Activated T-cell treated with anti-CD3 and anti-CD28 coated beads for 1 hour (primary cell): ENCODE data around the gene PRKG1.

Source experiments
- DNase-seq: peaks from one replicate; pipeline ENCODE4 v3.0.0-alpha.2; 2020; ENCODE audit warnings: low read depth

Gene PRKG1

GRCh38 chr10:51076299-51076841, 2.1 kb downstream of the PRKG1 start:
- no peak for DNase-seq

- DNase-seq: no peak
Observed at GRCh38 chr10:51077074-51077473, 2.8 kb downstream of the PRKG1 start.

DNA sequence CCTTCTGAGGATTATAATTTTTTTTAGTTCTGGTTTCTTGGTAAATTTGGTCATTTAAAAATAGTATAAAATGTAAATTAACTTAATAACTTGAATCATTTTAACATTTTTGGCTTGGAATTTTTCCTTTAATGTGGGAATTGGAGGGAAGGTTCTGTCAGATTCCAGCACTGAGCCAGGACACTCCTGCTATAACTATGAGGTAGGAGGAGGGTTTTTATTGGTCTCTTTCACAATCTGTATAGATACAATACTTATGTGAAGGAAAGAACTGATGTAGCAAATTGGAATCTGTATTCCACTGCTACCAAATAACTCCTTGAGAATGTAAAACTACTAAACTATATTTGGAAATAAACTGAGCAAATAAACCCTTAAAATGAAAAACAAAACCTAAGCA, 3.2 kb downstream of the PRKG1 start:
- DNase-seq: no peak

GRCh38 chr10:51079331-51079730, 5.0 kb downstream of the PRKG1 start:
- no peak for DNase-seq

- DNase-seq: no peak
Observed at GRCh38 chr10:51079766-51080165, 5.5 kb downstream of the PRKG1 start.

- no peak for DNase-seq
Observed at GRCh38 chr10:51080311-51081006, 6.2 kb downstream of the PRKG1 start.

DNA sequence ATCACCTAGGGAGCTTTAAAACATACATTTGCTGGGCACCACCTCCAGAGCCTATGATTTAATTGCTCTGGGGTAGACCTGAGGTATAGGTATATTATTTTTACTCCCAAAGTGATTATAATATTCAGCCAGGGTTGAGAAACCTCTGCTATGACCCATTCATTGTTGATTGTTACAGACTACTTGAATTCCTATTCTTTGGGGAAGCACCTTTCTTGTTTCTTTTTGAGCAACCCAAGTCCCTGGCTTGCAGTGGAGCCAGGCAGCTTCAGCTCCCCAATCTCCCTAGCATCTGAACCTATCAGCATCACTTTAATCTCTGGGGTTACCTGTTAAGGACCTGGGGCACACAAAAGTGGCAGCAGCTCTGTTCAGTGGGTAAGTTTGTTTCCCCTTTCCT, 8.6 kb downstream of the PRKG1 start:
- DNase-seq: no peak

DNA sequence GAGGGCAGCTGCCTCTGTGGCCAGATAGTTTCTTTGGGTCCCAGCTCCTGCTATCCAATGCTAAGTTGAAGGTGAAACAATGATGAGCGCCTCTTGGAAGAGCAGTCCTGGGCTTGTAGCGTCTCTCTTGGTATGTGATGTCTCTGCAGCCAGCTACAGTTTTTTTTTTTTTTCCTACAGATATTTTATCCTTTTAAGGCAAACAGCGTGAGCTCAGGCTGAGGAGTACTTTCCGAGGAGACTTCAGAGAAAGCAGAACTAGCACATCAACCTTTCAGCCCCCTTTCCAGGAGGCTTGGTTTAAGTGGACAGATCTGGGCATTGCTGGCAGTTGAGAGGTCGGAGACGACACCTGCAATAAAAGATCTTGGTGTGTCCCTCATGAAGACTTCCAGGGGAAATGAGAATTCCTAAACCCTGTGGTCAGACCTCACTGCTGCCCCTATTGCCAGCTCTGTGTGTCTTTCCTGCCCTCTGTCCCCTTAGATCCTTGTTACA, 9.1 kb downstream of the PRKG1 start:
- DNase-seq: no peak

- DNase-seq: no peak
Observed at GRCh38 chr10:51085204-51085603, 10.9 kb downstream of the PRKG1 start.

GRCh38 chr10:51086710-51087109, 12.4 kb downstream of the PRKG1 start:
- DNase-seq: no peak

DNA sequence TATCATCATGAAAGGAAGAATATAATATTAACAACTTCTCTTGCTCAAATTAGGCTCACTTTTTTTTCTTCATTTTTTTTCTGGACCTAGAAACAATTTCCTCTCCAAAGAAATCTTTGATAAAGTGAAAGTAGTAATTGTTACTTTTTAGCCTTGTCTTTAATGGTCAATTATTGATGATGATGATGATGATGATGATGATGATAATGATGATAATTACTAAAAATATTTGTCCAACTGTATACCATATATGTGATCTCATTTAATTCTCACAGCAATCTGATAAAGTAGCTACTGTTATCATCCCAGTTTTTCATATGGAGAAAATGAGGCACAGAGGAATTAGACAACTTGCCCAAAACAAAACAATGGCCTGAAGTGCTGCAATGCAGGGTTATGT, 12.8 kb downstream of the PRKG1 start:
- no peak for DNase-seq

- DNase-seq: no peak
Observed at GRCh38 chr10:51090190-51090589, 15.9 kb downstream of the PRKG1 start.

- DNase-seq: no peak
Observed at GRCh38 chr10:51092402-51092801, 18.1 kb downstream of the PRKG1 start.

DNA sequence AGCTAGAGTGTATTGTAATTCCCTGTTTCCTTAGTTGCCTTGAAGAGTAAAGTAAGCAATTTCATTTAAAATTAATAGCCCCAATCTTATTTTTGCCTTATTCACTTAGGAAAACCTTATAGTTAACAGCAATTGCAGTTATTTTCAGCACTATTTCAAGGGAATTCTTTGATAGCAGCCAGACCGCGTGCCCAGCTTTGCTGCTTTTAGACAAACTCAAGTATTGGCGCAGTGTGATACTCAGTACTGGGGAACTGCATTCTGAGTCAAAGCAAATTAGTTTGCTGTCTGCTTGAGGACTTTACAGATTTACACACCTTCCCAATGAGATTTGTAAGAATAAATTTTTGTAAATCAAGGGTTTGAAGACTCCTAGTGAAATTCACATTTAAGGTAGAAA, 21.2 kb downstream of the PRKG1 start:
- DNase-seq: no peak

- DNase-seq: no peak
Observed at GRCh38 chr10:51097546-51097945, 23.3 kb downstream of the PRKG1 start.

- no peak for DNase-seq
Observed at GRCh38 chr10:51100221-51100620, 25.9 kb downstream of the PRKG1 start.

DNA sequence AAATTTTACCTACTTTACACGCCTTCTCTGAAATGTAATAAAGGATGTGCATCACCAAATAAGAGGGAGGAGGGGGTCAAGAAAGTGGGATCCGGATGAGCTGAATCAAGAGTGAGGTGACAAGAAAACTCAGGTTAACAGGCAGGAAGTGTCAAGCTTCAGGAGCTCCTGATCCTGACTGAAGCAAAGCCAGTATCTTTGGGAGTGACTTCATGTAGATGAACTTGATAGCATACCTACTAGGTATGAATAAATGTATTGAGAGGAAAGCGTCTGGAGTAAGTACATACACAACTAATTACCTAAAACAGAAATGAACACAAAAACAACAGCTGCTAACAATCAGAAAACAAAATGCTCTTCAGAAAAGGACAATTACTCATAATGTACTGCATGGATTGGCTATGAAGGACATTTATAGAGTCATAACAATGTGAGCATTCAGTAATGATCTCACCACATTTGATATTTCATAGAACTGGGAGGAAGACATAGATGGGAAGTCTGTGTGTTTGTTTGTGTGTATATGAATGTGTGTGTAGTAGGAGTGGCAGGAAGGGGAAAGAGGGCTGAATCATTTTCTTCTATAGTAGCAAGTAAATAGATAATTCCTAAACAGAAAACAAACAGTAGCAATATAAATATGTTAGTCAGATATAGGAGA, 29.4 kb downstream of the PRKG1 start:
- no peak for DNase-seq

GRCh38 chr10:51106311-51106945, 32.1 kb downstream of the PRKG1 start:
- DNase-seq: no peak

DNA sequence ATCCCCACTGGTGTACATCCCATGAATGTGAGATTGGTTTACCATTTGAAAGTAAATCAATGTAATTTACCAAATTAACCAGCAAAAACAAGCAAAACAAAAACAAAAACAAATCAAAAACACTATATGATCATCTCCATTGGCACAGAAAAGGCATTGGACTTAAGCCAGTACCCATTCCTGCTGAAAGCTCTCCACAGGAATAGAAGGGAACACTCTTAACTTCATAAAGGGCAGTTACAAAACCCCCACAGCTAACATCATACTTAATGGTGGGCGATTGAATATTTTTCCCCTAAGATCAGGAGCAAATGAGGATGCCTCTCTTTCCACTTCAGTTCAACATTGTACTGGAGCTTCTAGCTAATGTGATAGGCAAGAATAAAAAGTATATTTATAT, 34.1 kb downstream of the PRKG1 start:
- no peak for DNase-seq

DNA sequence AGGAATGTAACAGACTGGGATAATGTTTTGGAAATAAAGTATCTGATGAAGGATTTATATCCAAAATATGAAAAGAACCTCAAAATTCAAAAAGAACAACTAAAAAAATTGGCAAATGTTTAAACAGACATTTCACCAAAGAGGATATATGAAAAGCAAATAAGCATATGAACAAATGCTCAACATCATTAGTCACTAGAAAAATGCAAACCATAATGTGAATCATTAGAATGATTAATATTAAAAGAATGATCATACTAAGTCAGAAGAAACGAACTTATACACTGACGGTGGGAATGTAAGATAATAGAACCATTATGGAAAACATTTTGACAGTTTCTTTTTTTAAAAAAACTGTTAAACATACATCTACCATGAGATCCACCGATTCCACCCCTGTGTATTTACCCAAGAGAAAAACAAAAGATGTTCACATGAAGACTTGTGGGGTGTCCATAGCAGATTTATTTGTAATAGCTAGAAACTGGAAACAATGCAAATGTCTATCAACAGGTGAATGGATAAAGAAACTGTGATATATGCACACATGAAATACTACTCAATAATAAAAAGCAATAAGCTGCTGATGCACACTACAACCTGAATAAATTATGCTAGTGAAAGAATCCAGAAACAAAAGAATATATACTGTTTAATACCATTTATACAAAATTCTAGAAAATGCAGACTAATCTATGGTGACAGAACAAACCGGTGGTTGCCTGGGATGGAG, 35.7 kb downstream of the PRKG1 start:
- no peak for DNase-seq

DNA sequence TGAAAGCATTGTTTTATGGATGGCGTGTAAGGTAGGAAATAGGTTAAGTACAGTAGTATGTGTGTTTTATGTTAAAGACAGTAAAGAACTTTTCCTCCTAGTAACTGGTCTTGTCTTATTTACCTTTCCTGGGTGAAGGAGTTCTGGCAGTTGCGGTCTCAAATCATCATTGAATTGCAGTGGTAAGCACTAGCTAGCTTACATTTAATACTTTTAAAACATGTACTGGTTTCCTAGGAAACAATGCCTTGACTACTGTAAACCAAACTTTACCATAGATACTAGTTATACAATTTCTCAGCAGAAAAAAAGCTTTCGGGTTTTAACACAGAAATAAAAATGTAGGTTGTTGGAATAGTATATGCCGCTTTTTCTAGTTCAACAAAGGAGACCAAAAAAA, 37.7 kb downstream of the PRKG1 start:
- no peak for DNase-seq

DNA sequence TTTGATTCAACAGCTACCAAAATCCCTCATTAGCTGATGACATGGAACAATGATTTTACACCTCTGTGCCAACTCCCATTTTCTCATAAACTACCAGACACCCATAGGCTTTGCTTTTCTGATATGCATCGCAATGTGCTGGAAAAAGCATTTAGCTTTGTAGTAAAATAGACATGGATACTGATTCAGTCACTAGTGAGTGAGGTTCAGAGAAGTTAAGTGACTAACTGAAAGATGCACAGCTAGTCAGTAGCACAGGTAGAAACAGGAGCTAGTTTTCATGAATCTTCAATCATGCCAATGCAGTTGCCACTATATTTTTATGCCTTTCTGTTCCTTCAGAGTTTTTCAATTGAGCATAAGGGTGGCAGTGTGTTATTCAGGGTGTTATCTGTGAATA, 38.7 kb downstream of the PRKG1 start:
- DNase-seq: no peak
